ENCODE results near the gene LATS2. TPM values are rescaled to one million over a fixed set of nuclear protein-coding genes. Genes with fewer than 3 reads are reported as not detected.

Gene LATS2
- total RNA-seq, 1 donor from 2014 or later = 17.8 TPM

DNA sequence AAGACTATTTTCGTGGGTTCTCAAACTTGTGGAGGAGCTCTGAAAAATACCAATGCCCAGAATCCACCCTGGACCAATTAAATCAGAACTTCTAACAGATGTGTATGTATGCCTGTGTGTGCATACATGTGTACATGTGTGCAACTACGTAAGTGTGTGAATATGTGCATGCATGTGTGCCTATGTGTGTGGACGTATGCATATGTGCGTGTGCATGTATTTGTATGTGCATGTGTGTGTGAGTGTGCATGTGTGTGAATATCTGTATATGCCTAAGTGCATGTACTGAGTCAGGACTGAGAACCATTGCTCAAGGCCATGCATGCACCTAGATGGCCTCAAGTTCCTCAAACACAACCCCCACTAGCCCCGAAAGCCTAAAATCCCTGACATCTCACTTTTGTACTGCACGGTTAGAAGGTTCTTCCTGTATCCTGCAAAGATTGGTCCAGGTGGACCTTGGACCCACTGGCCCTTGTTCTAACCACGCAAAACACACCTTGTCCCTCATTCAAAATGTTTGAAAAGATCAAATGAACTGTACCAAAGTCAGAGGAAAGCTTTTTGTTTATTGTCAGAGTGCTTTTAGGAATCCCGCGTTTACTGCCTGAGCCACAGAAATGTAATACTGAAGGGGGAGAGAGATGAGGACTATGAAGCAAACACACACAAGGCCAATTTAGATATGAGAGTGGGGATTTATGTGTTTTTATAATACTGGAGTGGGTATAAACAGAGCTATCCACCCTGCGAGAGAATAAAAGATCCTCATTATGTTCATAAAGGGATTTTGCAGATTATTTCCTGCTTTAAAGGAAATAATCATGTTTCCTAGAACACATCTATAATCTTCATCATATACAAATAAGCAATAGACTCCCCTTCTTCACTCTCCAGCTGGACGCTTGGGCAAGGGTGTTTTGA lies 39.1 kb downstream of the LATS2 start:
- no peaks in the 10 kb centered on the region for H3K27me3 Mint-ChIP-seq
- no peaks in the 10 kb centered on the region for H3K36me3 Mint-ChIP-seq
- H3K4me1 Mint-ChIP-seq (ENCODE audit: unreplicated experiment) = peaks cover 7% of the 10 kb centered on the region
- no peak for DNase-seq (ENCODE audit: extremely low spot score, unreplicated experiment)
- no peaks in the 10 kb centered on the region for H3K9me3 Mint-ChIP-seq
- TF ChIP-seq, protein P1, sequence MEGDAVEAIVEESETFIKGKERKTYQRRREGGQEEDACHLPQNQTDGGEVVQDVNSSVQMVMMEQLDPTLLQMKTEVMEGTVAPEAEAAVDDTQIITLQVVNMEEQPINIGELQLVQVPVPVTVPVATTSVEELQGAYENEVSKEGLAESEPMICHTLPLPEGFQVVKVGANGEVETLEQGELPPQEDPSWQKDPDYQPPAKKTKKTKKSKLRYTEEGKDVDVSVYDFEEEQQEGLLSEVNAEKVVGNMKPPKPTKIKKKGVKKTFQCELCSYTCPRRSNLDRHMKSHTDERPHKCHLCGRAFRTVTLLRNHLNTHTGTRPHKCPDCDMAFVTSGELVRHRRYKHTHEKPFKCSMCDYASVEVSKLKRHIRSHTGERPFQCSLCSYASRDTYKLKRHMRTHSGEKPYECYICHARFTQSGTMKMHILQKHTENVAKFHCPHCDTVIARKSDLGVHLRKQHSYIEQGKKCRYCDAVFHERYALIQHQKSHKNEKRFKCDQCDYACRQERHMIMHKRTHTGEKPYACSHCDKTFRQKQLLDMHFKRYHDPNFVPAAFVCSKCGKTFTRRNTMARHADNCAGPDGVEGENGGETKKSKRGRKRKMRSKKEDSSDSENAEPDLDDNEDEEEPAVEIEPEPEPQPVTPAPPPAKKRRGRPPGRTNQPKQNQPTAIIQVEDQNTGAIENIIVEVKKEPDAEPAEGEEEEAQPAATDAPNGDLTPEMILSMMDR (conservative IDR thresholded peaks at IDR 0.05) = no peak
- no peak overlapping the region for H3K4me3 Mint-ChIP-seq
- no peak overlapping the region for H3K27ac Mint-ChIP-seq

DNA sequence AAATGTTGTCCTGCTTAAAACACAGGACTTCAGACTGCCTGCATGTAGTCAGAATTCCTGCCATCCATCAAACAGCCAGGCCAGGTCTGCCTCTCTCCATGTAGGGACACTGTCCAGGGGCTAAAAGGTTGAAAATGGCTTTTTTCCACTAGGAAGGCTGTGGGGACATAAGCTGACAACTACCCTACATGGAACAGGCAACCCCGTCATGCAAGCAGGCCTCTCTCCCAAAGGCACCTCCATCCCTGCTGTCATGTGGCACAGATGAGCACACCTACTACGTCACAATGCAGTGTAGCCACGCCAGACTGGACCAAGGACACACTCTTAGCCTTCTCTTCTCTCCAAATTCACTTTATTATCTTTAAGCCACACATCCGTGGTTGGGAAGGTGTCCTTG lies 40.8 kb downstream of the LATS2 start:
- Mint-ChIP-seq H3K4me3 (no peak overlapping the region), H3K27me3 (no peaks in the 10 kb centered on the region), H3K27ac (no peak overlapping the region), H3K36me3 (peaks cover 5% of the 10 kb centered on the region), H3K9me3 (no peaks in the 10 kb centered on the region), H3K4me1 (ENCODE audit: unreplicated experiment) (peaks cover 14% of the 10 kb centered on the region)
- TF ChIP-seq, protein P1 (conservative IDR thresholded peaks at IDR 0.05) = no peak
- no peak for DNase-seq (ENCODE audit: extremely low spot score, unreplicated experiment)

DNA sequence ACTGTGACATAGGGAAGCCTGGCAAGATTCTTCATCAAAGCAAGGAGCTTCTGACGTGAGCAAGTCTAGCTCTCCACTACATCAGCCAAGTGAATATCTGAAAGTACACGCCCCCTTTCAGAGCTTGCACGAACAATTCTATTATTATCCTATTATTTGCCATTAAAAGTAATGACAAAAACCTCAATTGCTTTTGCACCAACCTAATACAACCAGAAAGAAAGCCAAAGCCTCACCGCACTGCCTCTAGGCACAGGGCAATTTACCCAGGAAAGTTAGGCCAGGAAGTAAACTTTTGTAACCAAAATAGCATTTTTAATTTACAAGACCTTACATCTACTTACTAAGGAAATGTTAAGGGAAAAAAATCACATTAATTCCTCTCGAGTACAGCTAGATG lies 41.2 kb downstream of the LATS2 start:
- TF ChIP-seq, protein P1 (conservative IDR thresholded peaks at IDR 0.05) = no peak
- DNase-seq (ENCODE audit: extremely low spot score, unreplicated experiment) = no peak
- peaks cover 15% of the 10 kb centered on the region for H3K4me1 Mint-ChIP-seq (ENCODE audit: unreplicated experiment)
- H3K4me3 Mint-ChIP-seq = no peak overlapping the region
- H3K36me3 Mint-ChIP-seq = peaks cover 5% of the 10 kb centered on the region
- no peaks in the 10 kb centered on the region for H3K27me3 Mint-ChIP-seq
- no peak overlapping the region for H3K27ac Mint-ChIP-seq
- no peaks in the 10 kb centered on the region for H3K9me3 Mint-ChIP-seq

DNA sequence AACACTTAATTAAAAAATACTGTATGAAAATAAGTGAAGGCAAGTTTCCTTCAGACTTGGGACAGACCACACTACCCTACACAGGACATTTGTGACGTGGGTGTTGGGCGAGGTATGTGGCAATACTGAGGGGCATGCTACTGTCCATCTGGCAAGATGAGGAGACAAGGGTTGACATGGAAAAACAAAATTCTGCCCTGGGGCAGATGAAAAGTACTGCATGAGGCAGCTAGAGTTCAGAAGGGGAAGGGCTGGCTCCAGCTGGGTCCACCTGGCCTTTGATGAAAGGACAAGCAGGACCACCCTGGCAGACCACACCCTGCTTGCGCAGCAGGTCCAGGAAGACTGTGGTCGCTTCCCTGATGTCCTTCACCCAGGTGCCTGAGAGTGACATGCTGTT lies 43.2 kb downstream of the LATS2 start:
- no peak for DNase-seq (ENCODE audit: extremely low spot score, unreplicated experiment)
- TF ChIP-seq, protein P1 (conservative IDR thresholded peaks at IDR 0.05) = no peak
- Mint-ChIP-seq H3K9me3 (no peaks in the 10 kb centered on the region), H3K27me3 (no peaks in the 10 kb centered on the region), H3K4me1 (ENCODE audit: unreplicated experiment) (peaks cover 31% of the 10 kb centered on the region), H3K4me3 (no peak overlapping the region), H3K36me3 (peaks cover 5% of the 10 kb centered on the region), H3K27ac (no peak overlapping the region)

DNA sequence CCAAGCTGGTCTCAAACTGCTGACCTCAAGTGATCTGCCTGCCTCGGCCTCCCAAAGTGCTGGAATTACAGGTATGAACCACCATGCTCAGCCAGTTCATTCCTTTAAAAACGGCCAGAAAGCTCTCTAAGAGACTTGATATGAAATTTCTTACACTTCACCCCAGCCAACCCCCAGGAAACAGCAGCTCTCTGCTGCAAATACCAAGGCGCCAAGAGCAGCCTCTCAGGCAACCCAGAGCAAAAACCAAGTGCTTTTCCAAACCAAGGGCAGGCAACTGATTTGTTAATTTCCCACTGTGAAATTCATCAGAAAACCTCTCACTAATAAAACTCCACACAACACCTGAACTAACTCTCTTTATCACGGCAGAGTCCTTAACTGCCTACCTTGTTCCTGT lies 44.9 kb downstream of the LATS2 start:
- Mint-ChIP-seq H3K27me3 (no peaks in the 10 kb centered on the region), H3K36me3 (peaks cover 5% of the 10 kb centered on the region), H3K4me1 (ENCODE audit: unreplicated experiment) (peaks cover 27% of the 10 kb centered on the region), H3K4me3 (no peak overlapping the region), H3K27ac (peak overlapping the region; percentile 87), H3K9me3 (no peaks in the 10 kb centered on the region)
- TF ChIP-seq, protein P1 (conservative IDR thresholded peaks at IDR 0.05) = no peak
- no peak for DNase-seq (ENCODE audit: extremely low spot score, unreplicated experiment)

Measured in type B pancreatic cell (in vitro differentiated cells).